Measurements from ENCODE around the gene SLC41A3. TPM values are rescaled to one million over a fixed set of nuclear protein-coding genes. Genes with fewer than 3 reads are reported as not detected.
"Not testable (repeated sequence)": the region's sequence is repeated elsewhere in the genome, so short reads cannot be mapped to it uniquely, and the experiment has no call there.

Gene SLC41A3
- total RNA-seq, 1 experiment from 2014 or later, result 67.5 TPM

DNA sequence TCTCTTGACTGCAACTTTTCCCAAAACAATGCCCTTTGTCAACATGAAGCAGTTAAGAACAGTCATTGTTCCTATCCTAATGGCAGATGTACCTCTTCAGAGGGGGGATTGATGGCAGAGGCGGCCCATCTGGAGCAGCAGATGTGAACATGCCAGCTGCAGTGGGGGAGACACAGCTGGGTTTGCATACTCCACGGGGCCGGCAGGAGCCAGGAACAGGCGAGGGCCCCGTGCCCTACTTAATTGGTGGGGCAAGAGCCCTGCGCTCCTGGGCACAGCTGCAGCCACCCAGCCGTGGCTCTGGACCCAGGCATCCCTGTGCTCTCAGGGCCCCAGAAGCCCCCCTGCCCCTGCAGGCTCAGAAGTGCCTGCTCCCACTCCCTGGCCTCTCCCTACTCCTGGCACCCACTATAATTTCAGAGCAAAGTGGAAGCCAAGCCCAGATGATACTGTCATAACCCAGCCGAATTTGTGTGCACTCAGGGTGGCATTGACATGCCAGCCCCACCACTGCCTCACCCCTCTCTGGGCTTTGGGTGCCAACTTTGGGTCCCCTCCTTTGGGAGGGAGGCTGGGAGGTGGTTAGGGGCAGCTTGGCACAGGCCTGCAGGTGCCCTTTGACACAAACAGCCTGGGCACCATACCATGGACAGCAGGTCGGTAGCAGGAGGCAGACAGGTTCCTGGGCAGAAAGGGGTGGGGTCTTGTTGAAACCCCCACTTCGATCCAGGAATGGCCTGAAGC lies 80.3 kb downstream of the SLC41A3 start:
- no peak for DNase-seq (ENCODE audit: low read depth)

DNA sequence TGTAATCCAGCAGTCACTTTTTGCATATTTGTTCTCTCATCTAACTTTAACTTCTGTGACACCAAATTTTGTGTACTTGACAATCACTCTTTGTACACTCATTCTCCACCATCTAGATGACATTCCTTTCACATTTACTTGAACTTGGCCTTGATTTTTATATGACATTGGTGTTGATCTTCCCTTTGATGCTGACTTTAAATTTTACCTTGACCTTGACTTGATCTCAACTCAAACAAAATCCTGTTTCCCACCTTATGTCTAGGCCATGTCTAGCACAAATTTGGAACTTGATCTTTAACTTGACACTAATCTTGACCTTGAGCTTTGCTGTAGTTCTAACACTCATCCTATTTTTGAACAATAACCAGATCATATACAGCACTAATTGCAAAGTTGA lies 81.7 kb downstream of the SLC41A3 start:
- DNase-seq (ENCODE audit: low read depth), result no peak

DNA sequence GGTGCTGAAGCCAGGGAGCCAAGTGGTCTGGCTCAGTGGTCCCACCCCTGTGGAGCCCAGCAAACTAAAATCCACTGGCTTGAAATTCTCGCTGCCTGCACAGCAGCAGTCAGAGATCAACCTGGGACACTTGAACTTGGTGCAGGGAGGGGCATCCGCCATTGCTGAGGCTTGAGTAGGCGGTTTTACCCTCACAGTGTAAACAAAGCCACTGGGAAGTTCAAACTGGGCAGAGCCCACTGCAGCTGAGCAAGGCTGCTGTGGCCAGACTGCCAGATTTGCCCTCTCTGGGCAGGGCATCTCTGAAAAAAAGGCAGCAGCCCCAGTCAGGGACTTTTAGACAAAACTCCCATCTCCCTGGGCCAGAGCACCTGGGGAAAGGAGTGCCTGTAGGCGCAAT lies 87.2 kb downstream of the SLC41A3 start:
- DNase-seq (ENCODE audit: low read depth), result not testable (repeated sequence)

DNA sequence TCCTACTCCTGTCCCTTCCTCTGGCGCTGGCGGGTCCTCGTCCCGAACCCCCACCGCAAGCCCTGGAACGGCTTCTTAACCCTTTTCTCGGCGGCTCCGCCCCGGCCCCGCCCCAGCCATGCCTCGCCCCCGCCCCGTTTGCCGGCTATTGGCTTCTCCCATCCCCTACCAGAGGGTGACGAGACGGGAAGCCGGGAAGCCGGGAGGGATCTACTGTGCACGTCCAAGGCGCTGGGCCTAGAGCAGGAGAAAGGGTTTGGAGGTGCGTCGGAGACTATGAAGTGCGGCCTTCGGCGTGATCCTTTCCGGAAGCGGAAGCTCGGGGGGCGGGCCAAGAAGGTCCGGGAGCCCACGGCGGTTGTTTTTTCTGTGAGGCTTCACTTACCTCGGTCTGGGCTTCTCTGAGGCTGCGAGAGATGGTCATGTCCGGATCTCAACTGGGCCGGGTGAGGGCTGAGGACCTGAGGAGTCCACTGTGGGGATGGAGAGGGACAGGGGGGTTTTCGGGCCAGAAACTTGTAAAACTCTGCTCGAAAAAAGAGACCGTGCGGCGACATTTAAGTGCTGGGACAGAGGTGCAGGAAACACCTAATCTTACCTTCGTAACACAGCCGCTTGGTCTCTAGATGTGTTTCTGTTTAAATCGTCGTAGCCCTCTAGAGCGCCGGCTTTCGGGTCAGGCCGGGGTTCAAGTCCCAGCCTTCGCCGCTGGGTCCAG lies 93.5 kb downstream of the SLC41A3 start:
- peak; percentile 99 for DNase-seq (ENCODE audit: low read depth)

DNA sequence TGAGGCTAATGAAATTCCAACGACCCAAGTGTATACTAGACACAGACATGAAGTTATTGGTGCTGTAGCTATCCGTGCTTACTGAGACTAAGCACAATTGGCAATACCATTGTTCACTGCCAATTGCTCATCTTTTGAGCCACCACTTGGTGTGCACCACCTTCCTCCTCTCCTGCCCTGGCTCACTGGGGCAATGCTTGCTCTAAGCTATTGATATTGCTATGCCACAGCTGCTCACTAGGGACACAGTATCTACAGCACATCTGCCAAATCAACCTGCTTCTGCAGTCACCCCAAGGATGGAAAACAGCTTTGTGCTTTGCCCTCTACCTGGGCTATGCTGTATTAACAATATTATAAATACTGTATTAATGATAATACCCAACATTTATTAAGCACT lies 99.0 kb downstream of the SLC41A3 start:
- DNase-seq (ENCODE audit: low read depth), result not testable (repeated sequence)

DNA sequence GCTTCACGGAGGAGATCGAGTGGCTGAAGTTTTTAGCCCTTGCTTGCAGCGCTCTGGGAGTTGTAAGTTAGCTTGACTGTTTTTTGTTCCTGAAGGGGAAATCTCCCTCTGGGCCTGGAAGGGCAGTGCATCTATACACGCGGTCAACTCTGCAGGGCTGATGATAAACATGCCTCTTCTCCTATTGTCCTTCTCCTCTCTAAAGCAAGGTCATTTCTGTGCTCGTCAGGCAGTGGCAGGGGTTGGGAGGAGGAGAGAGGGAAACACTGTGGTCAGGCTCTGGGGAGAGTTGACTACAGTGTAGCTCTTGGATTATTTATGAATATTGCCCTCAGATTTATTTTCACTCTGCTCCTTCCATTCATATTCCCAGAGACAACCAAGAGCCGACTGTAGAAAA lies 106.8 kb downstream of the SLC41A3 start:
- DNase-seq (ENCODE audit: low read depth), result not testable (repeated sequence)

DNA sequence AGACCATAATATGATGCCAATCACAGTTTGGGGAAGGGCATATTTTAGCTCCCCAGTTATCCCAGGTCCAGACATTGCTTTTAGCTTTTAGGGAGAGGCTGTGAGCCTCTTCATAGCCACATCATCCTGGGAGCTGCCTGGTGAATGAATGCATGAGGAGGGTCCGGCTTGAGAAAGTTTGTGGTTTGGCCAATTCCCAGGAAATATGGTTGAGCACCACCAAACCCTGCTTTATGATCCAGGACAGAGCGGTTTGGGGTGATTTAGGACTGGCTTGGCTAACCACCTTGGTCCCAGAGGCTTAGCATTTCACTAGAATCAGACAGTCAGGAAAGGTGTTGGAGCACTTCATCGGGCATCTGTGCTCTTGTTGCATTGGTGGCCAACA lies 107.9 kb downstream of the SLC41A3 start:
- peak; percentile 14 for DNase-seq (ENCODE audit: low read depth)

GRCh38 chr3:125975245-125976002 lies 108.5 kb downstream of the SLC41A3 start:
- DNase-seq (ENCODE audit: low read depth), result not testable (repeated sequence)

DNA sequence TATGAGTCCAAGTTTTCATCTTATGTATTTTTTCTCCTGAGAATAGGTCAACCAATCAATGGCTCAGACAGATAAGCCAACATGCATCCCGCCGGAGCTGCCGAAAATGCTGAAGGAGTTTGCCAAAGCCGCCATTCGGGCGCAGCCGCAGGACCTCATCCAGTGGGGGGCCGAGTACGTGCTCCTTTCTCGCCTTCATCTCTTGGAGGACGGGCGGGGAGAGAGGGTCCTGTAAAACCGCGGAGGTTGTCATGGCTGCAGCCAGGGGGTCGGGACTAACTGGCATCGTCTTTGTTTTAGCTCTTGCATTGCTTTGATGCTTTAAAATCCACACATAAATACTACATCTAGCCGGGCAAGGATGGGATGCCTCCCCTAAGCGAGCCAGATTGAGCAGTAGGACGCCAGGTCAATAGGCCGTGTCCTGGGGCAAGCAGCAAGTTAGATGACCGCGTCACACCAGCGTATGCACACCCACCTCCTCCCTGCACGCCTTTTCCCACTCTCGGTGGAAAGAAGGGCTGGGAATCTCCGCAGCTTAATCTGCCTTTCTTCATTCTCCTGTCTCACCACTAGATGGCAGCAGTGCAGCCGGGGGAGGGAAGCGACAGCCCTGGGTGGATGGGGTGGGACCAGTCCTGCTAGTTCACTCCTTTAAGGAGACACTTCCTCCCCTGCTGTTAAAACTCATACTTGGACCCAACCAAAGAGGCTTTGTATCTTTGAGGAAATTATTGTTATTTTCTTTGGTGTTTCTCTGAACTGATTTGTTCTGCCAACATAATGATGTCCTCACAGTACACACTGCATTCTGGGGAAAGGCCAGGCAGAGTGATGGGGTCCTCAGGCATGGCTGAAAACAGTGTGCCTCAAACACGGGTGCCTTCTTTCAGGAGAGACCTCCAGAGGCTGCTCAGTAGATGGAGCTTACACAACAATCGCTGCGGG lies 111.7 kb downstream of the SLC41A3 start:
- peak; percentile 60 for DNase-seq (ENCODE audit: low read depth)

DNA sequence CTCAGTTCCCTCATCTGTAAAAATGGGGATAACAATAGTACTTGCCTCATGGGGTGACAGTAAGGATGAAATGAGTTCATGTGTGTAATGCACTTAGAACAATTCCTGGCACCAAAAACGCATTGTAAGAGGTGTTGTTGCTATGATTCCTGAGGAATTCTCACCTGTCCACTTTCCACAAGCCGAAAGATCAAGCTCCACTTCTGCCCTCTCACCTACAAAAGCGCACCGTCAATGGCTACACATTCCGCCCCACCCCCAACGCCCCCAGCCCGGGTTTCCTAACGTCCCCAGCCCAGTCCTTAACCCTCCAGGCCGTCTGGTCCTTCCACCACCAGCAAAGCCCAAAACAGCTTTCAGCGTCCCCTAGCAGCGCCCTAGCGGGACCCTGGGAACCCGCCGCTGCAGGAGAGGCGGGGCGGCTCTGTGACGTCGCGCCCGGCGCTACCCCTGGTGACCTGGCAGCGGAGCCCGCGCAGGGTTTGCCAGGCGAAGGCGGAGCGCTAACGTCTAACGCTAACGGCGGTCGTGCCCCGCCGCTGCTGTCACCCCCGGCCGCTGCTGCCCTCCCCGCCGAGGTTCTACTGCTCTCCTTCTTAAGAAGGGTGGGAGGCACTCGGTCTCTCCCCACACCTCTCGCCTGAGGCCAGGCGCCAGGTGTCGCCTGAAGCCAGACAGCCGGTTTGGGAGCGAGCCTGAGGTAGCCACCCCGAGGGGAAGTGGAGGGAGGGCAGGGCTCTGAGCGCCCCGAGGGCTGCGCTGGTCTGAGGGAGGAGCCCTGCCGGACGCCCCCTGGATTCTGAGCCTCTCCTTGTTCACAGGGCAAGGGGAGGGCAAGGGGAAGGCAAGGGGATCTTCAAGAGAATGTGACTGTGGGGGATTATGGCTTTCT lies 115.0 kb downstream of the SLC41A3 start, which contains the start of gene ROPN1B:
Gene ROPN1B (plus strand): TSS at position 478 of the 892 bp plus-strand sequence. CDS start 2,877 bp downstream, outside the sequence.
- not testable (repeated sequence) for DNase-seq (ENCODE audit: low read depth)

GRCh38 chr3:125968121-125968520 lies 115.8 kb downstream of the SLC41A3 start:
- DNase-seq (ENCODE audit: low read depth), result not testable (repeated sequence)

DNA sequence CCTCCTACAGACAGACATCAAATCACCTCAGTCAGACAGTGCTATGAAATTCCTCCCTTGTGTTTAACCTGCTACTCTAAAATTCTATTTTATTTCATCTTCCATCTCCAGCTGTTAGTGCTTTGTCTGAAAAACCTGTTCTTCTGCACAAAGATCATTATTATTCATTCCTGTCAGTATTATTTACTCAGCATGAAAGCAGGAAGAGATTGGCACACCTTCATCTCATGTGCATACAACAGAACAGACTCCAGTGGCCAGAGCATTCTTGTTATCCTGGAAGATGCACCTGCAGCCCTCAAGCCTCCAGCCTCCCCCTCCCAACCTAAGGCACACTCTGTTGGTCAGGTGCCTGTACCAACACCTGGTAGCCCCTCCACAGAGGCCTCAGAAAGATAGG lies 116.8 kb downstream of the SLC41A3 start:
- no peak for DNase-seq (ENCODE audit: low read depth)

- DNase-seq (ENCODE audit: low read depth), result no peak
Measured at GRCh38 chr3:125965505-125965904, 118.4 kb downstream of the SLC41A3 start.

GRCh38 chr3:125963834-125964233 lies 120.1 kb downstream of the SLC41A3 start:
- DNase-seq (ENCODE audit: low read depth), result peak; percentile 24

DNA sequence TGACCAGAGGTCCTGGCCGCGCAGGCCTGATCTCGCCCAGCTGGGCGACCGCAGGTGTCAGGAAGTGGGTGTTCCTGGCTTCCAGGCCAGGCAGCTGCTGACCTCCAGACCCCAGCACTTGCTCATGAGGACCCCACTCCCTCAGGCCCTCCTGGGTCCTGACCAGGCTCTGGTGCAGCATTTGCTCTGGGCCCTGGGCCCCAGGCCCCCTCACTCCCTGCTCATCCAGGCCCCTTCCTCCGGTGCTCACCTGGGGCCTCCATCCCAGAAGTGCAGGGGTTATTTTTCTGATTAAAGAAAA lies 122.7 kb downstream of the SLC41A3 start:
- DNase-seq (ENCODE audit: low read depth), result no peak

- DNase-seq (ENCODE audit: low read depth), result no peak
Measured at GRCh38 chr3:125960456-125961288, 123.3 kb downstream of the SLC41A3 start.

GRCh38 chr3:125960066-125960424 lies 123.9 kb downstream of the SLC41A3 start:
- no peak for DNase-seq (ENCODE audit: low read depth)

- no peak for DNase-seq (ENCODE audit: low read depth)
Measured at GRCh38 chr3:125959317-125960065, 124.4 kb downstream of the SLC41A3 start.
